HEK293T (cell line): ENCODE results near the gene ANKRD42.

Experiments used
- BHLHE40 ChIP-seq: fragments of 450-650 bp; IDR thresholded peaks from 2 replicates; pipeline ENCODE4 v1.6.1; 2016; ENCODE audit warnings: mild to moderate bottlenecking, moderate library complexity, borderline replicate concordance
- ELF4 ChIP-seq: fragments of 450-650 bp; IDR thresholded peaks from 2 replicates; pipeline ENCODE4 v1.6.1; 2017; ENCODE audit warnings: antibody characterized with exemption
- FOXA1 ChIP-seq: fragments of 450-650 bp; IDR thresholded peaks from 2 replicates; pipeline ENCODE4 v1.6.1; 2016; ENCODE audit warnings: mild to moderate bottlenecking
- FOXM1 ChIP-seq: fragments of 450-650 bp; IDR thresholded peaks from 2 replicates; pipeline ENCODE4 v1.6.1; 2017; ENCODE audit warnings: mild to moderate bottlenecking, borderline replicate concordance
- L3MBTL2 ChIP-seq: fragments of 450-650 bp; conservative IDR thresholded peaks from 2 replicates; pipeline ENCODE4 v1.6.1; 2016; ENCODE audit warnings: mild to moderate bottlenecking
- LEF1 ChIP-seq: fragments of 450-650 bp; IDR thresholded peaks from 2 replicates; pipeline ENCODE4 v1.6.1; 2017; ENCODE audit warnings: mild to moderate bottlenecking, borderline replicate concordance
- SP1 ChIP-seq: fragments of 450-650 bp; IDR thresholded peaks from 2 replicates; pipeline ENCODE4 v1.6.1; 2017
- SUZ12 ChIP-seq: fragments of 450-650 bp; IDR thresholded peaks from 2 replicates; pipeline ENCODE4 v1.6.1; 2016; ENCODE audit warnings: mild to moderate bottlenecking
- TARDBP ChIP-seq: fragments of 450-650 bp; IDR thresholded peaks from 2 replicates; pipeline ENCODE4 v1.6.1; 2016
- ZNF384 ChIP-seq: fragments of 450-650 bp; IDR thresholded peaks from 2 replicates; pipeline ENCODE4 v1.6.1; 2016

DNA sequence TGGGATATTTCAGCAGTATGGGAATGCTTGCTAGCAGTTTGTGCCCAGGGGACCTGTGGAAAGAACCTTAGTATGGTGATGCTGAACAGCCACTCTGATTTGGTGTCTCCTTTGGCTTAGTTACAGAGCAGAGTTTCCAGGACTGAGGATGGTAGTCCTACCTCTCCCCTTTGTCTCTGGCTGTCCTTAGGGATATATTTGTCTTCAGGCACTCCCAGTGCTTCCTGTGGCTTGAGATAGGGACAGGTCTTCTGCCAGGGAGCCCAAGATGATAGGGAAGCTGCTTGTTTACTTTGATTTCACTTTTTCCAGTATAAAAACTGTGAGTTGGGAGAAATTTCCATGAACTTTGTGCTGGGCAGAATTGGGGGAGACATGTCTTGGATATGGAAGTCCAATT, 28.2 kb downstream of the ANKRD42 start:
- TF ChIP-seq SP1, result no peak
- TF ChIP-seq FOXM1, result no peak
- no peak for TF ChIP-seq ELF4
- no peak for TF ChIP-seq L3MBTL2
- TF ChIP-seq TARDBP, result no peak
- no peak for TF ChIP-seq FOXA1
- no peak for TF ChIP-seq ZNF384
- TF ChIP-seq SUZ12, result no peak
- TF ChIP-seq LEF1, result no peak
- TF ChIP-seq BHLHE40, result no peak
